AG09319 (cell line): ENCODE measurements around the gene VSNL1.

Experiments used
- DNase-seq: peaks from one replicate; pipeline ENCODE4 v3.0.0-alpha.2; 2010; ENCODE audit warnings: low read depth; ENCODE audit errors: extremely low read depth
- CTCF ChIP-seq: IDR thresholded peaks from 2 replicates; pipeline ENCODE4 v1.5.1; 2011; ENCODE audit warnings: low read depth, mild to moderate bottlenecking, inconsistent platforms, low read length, moderate library complexity

Gene VSNL1

GRCh38 chr2:17540093-17540812, at the start of gene VSNL1:
Gene VSNL1 (plus strand): TSS chr2:17540696. CDS start chr2:17592075, 51,379 bp downstream.
- no peak for DNase-seq
- no peak for TF ChIP-seq CTCF

GRCh38 chr2:17495590-17495989, 44.9 kb upstream of the VSNL1 start:
- DNase-seq, result no peak
- no peak for TF ChIP-seq CTCF

- DNase-seq, result no peak
- no peak for TF ChIP-seq CTCF
Observed at GRCh38 chr2:17497718-17498117, 42.8 kb upstream of the VSNL1 start.

GRCh38 chr2:17506736-17507616, 33.5 kb upstream of the VSNL1 start:
- DNase-seq, result no peak
- TF ChIP-seq CTCF, result no peak

GRCh38 chr2:17515652-17516051, 24.8 kb upstream of the VSNL1 start:
- no peak for TF ChIP-seq CTCF
- no peak for DNase-seq

GRCh38 chr2:17517481-17518211, 22.9 kb upstream of the VSNL1 start:
- no peak for DNase-seq
- no peak for TF ChIP-seq CTCF
